K562 (cell line): ENCODE measurements around the gene PIP5K1B. TPM values are rescaled to one million over a fixed set of nuclear protein-coding genes. Genes with fewer than 3 reads are reported as not detected.

ENCODE experiments used
- ATAC-seq: fragments of 200-7000 bp; cut with Tn5 transposase; 3 replicates; pipeline ENCODE4 v1.9.1; 2020; ENCODE audit warnings: moderate library complexity
- BruUV-seq: library from RNA; stranded (reverse); fragments of 400-500 nt; replicated peaks from 2 replicates; lab custom pipeline; 2021; lab: Mats Ljungman, UMichigan
- CTCF ChIA-PET: fragments of 300-600 bp; formaldehyde crosslinking; extraction: SDS; loops from one replicate; lab custom pipeline; 2021; ENCODE audit warnings: low intra/inter-chr PET ratio; lab: Yijun Ruan, JAX
- POLR2A ChIA-PET: fragments of 300-600, 350-650 bp; sonication (Branson Sonifier 250); formaldehyde crosslinking; extraction: SDS; loops from one replicate; lab custom pipeline; 2021; ENCODE audit warnings: antibody characterized with exemption, inconsistent platforms; lab: Yijun Ruan, JAX
- DNase-seq, 4 experiments: peaks; one replicate each; pipeline versions ENCODE4 v3.0.0 to v3.0.0-alpha.2; 2011 to 2018; ENCODE audit warnings: low spot score in 3 of 4, mixed read lengths in 3 of 4; ENCODE audit errors: extremely low read depth in 1 of 4
- FAIRE-seq: peaks from 2 replicates; lab custom pipeline; 2011; peaks lifted over from hg19 to GRCh38; lab: Jason Lieb, UNC
- H2AFZ ChIP-seq: 2 replicates; pipeline ENCODE4 v1.6.0; 2011; ENCODE audit warnings: low read depth, low read length, control low read depth, inconsistent platforms
- H3K27ac ChIP-seq: fragments of 200-600 bp; 3 replicates; pipeline ENCODE4 v1.8.0; 2011; ENCODE audit warnings: low read depth, mild to moderate bottlenecking, control low read depth, inconsistent platforms, low read length, moderate library complexity, mixed read lengths; ENCODE audit errors: extremely low read depth
- H3K27me3 ChIP-seq, 2 experiments: fragments of 300-600 bp in 1 of 2; 2 replicates in 1 of 2; 3 replicates in 1 of 2; pipeline versions ENCODE4 v1.6.0 to v1.8.0; 2011; ENCODE audit warnings: inconsistent platforms in 2 of 2, low read length in 2 of 2, mild to moderate bottlenecking in 1 of 2, mixed read lengths in 1 of 2, moderate library complexity in 1 of 2; ENCODE audit not compliant: control insufficient read depth in 2 of 2, insufficient read depth in 2 of 2
- H3K36me3 ChIP-seq: fragments of 300-600 bp; 3 replicates; pipeline ENCODE4 v1.8.0; 2011; ENCODE audit warnings: mild to moderate bottlenecking, low read length, inconsistent platforms; ENCODE audit not compliant: control insufficient read depth, insufficient read depth
- H3K4me1 ChIP-seq, 2 experiments: fragments of 200-600 bp in 1 of 2; replicated peaks in 1 of 2; 2 replicates in 1 of 2; 3 replicates in 1 of 2; pipeline versions ENCODE4 v1.5.1 to v1.8.0; 2011; ENCODE audit warnings: inconsistent platforms in 2 of 2, low read length in 2 of 2, mild to moderate bottlenecking in 1 of 2, mixed read lengths in 1 of 2, moderate library complexity in 1 of 2; ENCODE audit not compliant: control insufficient read depth in 2 of 2, insufficient read depth in 2 of 2
- H3K4me2 ChIP-seq: 2 replicates; pipeline ENCODE4 v1.6.1; 2011; ENCODE audit warnings: low read length, control low read depth, inconsistent platforms, mixed read lengths; ENCODE audit not compliant: insufficient read depth
- H3K4me3 ChIP-seq: fragments of 200-600 bp; sonication (generic), shearing (Covaris generic); 2 replicates; pipeline ENCODE4 v1.5.1; 2016; ENCODE audit warnings: control low read depth, inconsistent platforms
- H3K79me2 ChIP-seq: fragments of 200-600 bp; 3 replicates; pipeline ENCODE4 v1.8.0; 2011; ENCODE audit warnings: low read length, inconsistent platforms; ENCODE audit not compliant: control insufficient read depth, insufficient read depth
- H3K9ac ChIP-seq, 2 experiments: 2 replicates each; pipeline versions ENCODE4 v1.6.0 to v1.6.1; 2011; ENCODE audit warnings: low read depth in 2 of 2, low read length in 2 of 2, control low read depth in 1 of 2, inconsistent platforms in 1 of 2, mild to moderate bottlenecking in 1 of 2, mixed read lengths in 1 of 2; ENCODE audit not compliant: insufficient read depth in 1 of 2
- H3K9me1 ChIP-seq: one replicate; pipeline ENCODE4 v1.6.0; 2011; ENCODE audit warnings: inconsistent platforms, mild to moderate bottlenecking, low read length, moderate library complexity; ENCODE audit not compliant: control insufficient read depth, insufficient read depth
- H3K9me3 ChIP-seq: replicated peaks from 2 replicates; pipeline ENCODE4 v1.5.1; 2011; ENCODE audit warnings: low read depth, low read length, inconsistent platforms; ENCODE audit not compliant: control insufficient read depth, insufficient read depth
- H4K20me1 ChIP-seq: replicated peaks from 2 replicates; pipeline ENCODE4 v1.6.1; 2011; ENCODE audit warnings: low read length, inconsistent platforms, mixed read lengths; ENCODE audit not compliant: control insufficient read depth, insufficient read depth
- E2F4 ChIP-seq: sonication (generic); formaldehyde crosslinking; IDR thresholded peaks from 2 replicates; pipeline ENCODE4 v1.8.0; 2022; ENCODE audit warnings: mild to moderate bottlenecking, low read depth, missing genetic modification reagents
- EZH2 ChIP-seq: IDR thresholded peaks from 2 replicates; pipeline ENCODE4 v1.6.1; 2012; ENCODE audit warnings: low read depth, mild to moderate bottlenecking, inconsistent platforms, low read length, borderline replicate concordance
- JUNB ChIP-seq: fragments of 450-650 bp; formaldehyde crosslinking; conservative IDR thresholded peaks from 2 replicates; pipeline ENCODE4 v1.4.0; 2020; ENCODE audit warnings: mild to moderate bottlenecking
- MCM7 ChIP-seq, 2 experiments: fragments of 450-650 bp; IDR thresholded peaks; 2 replicates each; pipeline ENCODE4 v1.6.1; 2016 to 2018
- MYNN ChIP-seq, 2 experiments: sonication (generic); formaldehyde crosslinking in 1 of 2; IDR thresholded peaks; 2 replicates each; pipeline versions ENCODE4 v1.5.0 to v1.6.1; 2016 to 2020; ENCODE audit warnings: antibody characterized with exemption in 1 of 2, missing genetic modification reagents in 1 of 2
- ZBTB17 ChIP-seq: fragments of 450-650 bp; formaldehyde crosslinking; IDR thresholded peaks from 2 replicates; pipeline ENCODE4 v1.4.0; 2020; ENCODE audit warnings: mild to moderate bottlenecking
- ZC3H4 ChIP-seq: sonication (generic); formaldehyde crosslinking; IDR thresholded peaks from 2 replicates; pipeline ENCODE4 v1.9.0; 2021; ENCODE audit warnings: missing genetic modification reagents, borderline replicate concordance
- ZNF75A ChIP-seq: fragments of 450-650 bp; formaldehyde crosslinking; IDR thresholded peaks from 2 replicates; pipeline ENCODE4 v1.4.0; 2020; ENCODE audit warnings: mild to moderate bottlenecking
- WGBS: fragments of 100-300 bp; shearing (Covaris generic); methylation state at CpG from one replicate; pipeline ENCODE4 v1.1.6; 2016; ENCODE audit warnings: low coverage, mixed read lengths; ENCODE audit not compliant: insufficient coverage; ENCODE audit errors: missing lambda C conversion rate; 5-methylcytosine and 5-hydroxymethylcytosine counted together
- in situ Hi-C: fragments of 300-500 bp; cut with MboI; formaldehyde crosslinking; loops from 4 replicates; pipeline ENCODE4 v1.15.0; 2018; ENCODE audit warnings: inconsistent platforms, mixed read lengths
- intact Hi-C: fragments of 100-400 bp; cut with micrococcal nuclease; formaldehyde crosslinking; loops from 2 replicates; pipeline ENCODE4 v1.14.2; 2022
- polyA plus RNA-seq, 8 experiments: library from polyadenylated mRNA; depleted of rRNA in 4 of 8; stranded (reverse) in 5 of 8; unstranded in 3 of 8; fragments of >200 nt; fragmentation: Nextera tagmentation in 2 of 8; fragmentation: Illumina TruSeq in 1 of 8; extraction: Ambion mirVana in 2 of 8; extraction: Trizol in 1 of 8; gene quantifications; 2 replicates each; pipeline versions ENCODE4 v1.2.1 to v1.2.3, GENCODE V29; 2011 to 2014; ENCODE audit warnings: inconsistent platforms in 1 of 8, missing spikeins in 1 of 8
- total RNA-seq, 7 experiments: library from RNA; depleted of rRNA in 6 of 7; stranded (reverse); fragments of >200 nt in 6 of 7; fragmentation: Illumina TruSeq in 2 of 7; extraction: Trizol in 2 of 7; gene quantifications; 2 replicates each; pipeline versions ENCODE4 v1.2.1 to v1.2.3, GENCODE V29; 2011 to 2021; ENCODE audit warnings: low replicate concordance in 1 of 7
- TF ChIP-seq, protein P1 (sequence below): sonication (generic); formaldehyde crosslinking; IDR thresholded peaks from 2 replicates; pipeline ENCODE4 v1.8.1; 2023; ENCODE audit warnings: missing genetic modification reagents, mild to moderate bottlenecking, borderline replicate concordance

Gene PIP5K1B
- total and polyA plus RNA-seq, 9 of the 15 experiments (the other 6 are each of a cell fraction or from before 2014, with no cell fraction given), result 3.1 to 12.9 (median 7.4) TPM

DNA sequence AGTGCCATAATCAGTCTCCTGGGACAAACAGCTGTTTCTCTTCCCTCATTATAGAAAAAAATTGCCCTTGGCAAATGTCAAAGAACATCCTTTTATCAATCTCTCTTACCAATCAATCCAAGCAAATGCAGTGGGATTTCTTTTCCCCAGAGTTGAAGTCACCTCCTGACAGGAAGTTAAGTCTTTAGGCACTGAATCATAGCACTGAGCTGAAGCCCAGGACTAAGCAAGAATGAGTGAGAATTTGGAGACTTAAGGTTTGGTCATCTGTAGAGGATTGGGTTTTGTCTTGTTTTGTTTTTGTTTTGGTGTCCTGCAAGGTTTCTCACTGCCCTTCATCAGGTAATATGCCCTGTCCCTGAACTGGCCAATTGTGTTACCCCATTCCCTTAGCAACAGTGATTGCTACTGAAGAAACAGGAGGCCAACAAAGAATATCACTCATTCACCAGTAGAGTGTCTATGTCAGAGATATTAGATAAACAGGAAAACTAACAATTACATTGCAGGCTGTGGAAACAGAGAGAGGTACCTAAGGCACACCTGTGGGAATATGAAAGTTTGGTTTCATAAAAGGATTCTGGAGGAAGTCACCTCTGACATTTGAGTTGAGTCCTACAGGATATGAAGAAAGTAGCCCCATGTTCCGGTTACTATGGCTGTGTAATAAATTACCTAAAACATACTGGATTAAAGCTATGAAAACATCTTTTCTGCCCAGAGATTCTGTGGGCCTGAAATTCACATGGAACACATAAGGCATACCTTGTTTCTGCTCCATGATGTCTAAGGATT lies 326.0 kb downstream of the PIP5K1B start:
- no peak for TF ChIP-seq MYNN (IDR thresholded peaks at IDR 0.05)
- TF ChIP-seq MYNN (CRISPR knock-in tag; IDR thresholded peaks at IDR 0.05), result no peak
- TF ChIP-seq ZNF75A (CRISPR knock-in tag), result no peak
- no peak for TF ChIP-seq EZH2
- no peak for TF ChIP-seq ZBTB17
- TF ChIP-seq E2F4, result no peak
- no peak for TF ChIP-seq JUNB
- TF ChIP-seq ZC3H4, result no peak
- TF ChIP-seq MCM7 (IDR thresholded peaks at IDR 0.05), result no peak
- TF ChIP-seq, protein P1, sequence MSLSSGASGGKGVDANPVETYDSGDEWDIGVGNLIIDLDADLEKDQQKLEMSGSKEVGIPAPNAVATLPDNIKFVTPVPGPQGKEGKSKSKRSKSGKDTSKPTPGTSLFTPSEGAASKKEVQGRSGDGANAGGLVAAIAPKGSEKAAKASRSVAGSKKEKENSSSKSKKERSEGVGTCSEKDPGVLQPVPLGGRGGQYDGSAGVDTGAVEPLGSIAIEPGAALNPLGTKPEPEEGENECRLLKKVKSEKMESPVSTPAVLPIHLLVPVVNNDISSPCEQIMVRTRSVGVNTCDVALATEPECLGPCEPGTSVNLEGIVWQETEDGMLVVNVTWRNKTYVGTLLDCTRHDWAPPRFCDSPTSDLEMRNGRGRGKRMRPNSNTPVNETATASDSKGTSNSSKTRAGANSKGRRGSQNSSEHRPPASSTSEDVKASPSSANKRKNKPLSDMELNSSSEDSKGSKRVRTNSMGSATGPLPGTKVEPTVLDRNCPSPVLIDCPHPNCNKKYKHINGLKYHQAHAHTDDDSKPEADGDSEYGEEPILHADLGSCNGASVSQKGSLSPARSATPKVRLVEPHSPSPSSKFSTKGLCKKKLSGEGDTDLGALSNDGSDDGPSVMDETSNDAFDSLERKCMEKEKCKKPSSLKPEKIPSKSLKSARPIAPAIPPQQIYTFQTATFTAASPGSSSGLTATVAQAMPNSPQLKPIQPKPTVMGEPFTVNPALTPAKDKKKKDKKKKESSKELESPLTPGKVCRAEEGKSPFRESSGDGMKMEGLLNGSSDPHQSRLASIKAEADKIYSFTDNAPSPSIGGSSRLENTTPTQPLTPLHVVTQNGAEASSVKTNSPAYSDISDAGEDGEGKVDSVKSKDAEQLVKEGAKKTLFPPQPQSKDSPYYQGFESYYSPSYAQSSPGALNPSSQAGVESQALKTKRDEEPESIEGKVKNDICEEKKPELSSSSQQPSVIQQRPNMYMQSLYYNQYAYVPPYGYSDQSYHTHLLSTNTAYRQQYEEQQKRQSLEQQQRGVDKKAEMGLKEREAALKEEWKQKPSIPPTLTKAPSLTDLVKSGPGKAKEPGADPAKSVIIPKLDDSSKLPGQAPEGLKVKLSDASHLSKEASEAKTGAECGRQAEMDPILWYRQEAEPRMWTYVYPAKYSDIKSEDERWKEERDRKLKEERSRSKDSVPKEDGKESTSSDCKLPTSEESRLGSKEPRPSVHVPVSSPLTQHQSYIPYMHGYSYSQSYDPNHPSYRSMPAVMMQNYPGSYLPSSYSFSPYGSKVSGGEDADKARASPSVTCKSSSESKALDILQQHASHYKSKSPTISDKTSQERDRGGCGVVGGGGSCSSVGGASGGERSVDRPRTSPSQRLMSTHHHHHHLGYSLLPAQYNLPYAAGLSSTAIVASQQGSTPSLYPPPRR (CRISPR knock-in tag), result no peak
- BruUV-seq, result no TSS peak
- DNase-seq (no peak), ATAC-seq (no peak), FAIRE-seq (no peak)
- H3K9me1 ChIP-seq, result no peaks in the 10 kb centered on the region
- no peak overlapping the region for H3K4me3 ChIP-seq
- H3K27ac ChIP-seq, result no peak overlapping the region
- peaks cover 4% of the 10 kb centered on the region; the same call in 1 of the 2 replicates for H3K9me3 ChIP-seq
- POLR2A ChIA-PET, result no interaction called here
- H3K27me3 ChIP-seq, result no peaks in the 10 kb centered on the region
- no peak overlapping the region for H3K9ac ChIP-seq
- no peak overlapping the region for H3K4me2 ChIP-seq
- no peaks in the 10 kb centered on the region for H3K36me3 ChIP-seq
- WGBS, result 58% methylated on average over 1 of the region's 1 CpG
- H2AFZ ChIP-seq, result no peak overlapping the region
- intact Hi-C loops, result no loop called here
- peaks cover 5% of the 10 kb centered on the region for H3K79me2 ChIP-seq
- CTCF ChIA-PET, result no interaction called here
- peaks cover 3 to 7% of the 10 kb centered on the region in 2 experiments; a peak in 4 of 5 replicates for H3K4me1 ChIP-seq
- in situ Hi-C loops, result loop anchor here (25.0 kb wide), 1 partner anchor 906 kb away; no protein-coding TSS in a partner anchor
- no peaks in the 10 kb centered on the region for H4K20me1 ChIP-seq
